ENCODE measurements around the gene RAB5A.

- TF ChIP-seq CTCF (IDR thresholded peaks at IDR 0.05) (no peak), POLR2AphosphoS5 (IDR thresholded peaks at IDR 0.05; ENCODE audit: insufficient read depth in 1 of 2, low read depth in 1 of 2) (no peak)
These were observed 61.1 kb downstream of the RAB5A start for GRCh38 chr3:20007960-20008359.

All from vagina (tissue), 2 donors.